ENCODE data around the gene ADCK1. TPM values are rescaled to one million over a fixed set of nuclear protein-coding genes. Genes with fewer than 3 reads are reported as not detected.
A peak's percentile ranks its signal among the peaks of the same experiment; 100 is the strongest.
"Not testable (repeated sequence)": the region's sequence is repeated elsewhere in the genome, so short reads cannot be mapped to it uniquely, and the experiment has no call there.

ADCK1 gene
- total RNA-seq, 4 donors from 2014 or later: 10.7 to 33.0 (median 18.9) TPM

- H3K9me3 ChIP-seq: no peaks in the 10 kb centered on the region
- H3K27me3 ChIP-seq: no peaks in the 10 kb centered on the region
- DNase-seq: peak in 1 of 3 donors; percentile 52
- H3K27ac ChIP-seq: no peak overlapping the region
- TF ChIP-seq POLR2A (IDR thresholded peaks at IDR 0.05) (no peak), CTCF (IDR thresholded peaks at IDR 0.05) (peak in 3 of 6 experiments; percentile 8 to 32 (median 27))
- no peaks in the 10 kb centered on the region for H3K4me1 ChIP-seq
- no peaks in the 10 kb centered on the region for H3K36me3 ChIP-seq
- no peak overlapping the region for H3K4me3 ChIP-seq
Observed at GRCh38 chr14:77804592-77804991, 4.7 kb downstream of the ADCK1 start.

GRCh38 chr14:77805706-77806105, 5.8 kb downstream of the ADCK1 start:
- H3K36me3 ChIP-seq: no peaks in the 10 kb centered on the region
- H3K9me3 ChIP-seq: no peaks in the 10 kb centered on the region
- no peak overlapping the region for H3K27ac ChIP-seq
- no peaks in the 10 kb centered on the region for H3K27me3 ChIP-seq
- H3K4me1 ChIP-seq: no peaks in the 10 kb centered on the region
- H3K4me3 ChIP-seq: no peak overlapping the region
- TF ChIP-seq CTCF (IDR thresholded peaks at IDR 0.05) (no peak), POLR2A (IDR thresholded peaks at IDR 0.05) (no peak)
- DNase-seq: no peak

GRCh38 chr14:77808250-77808649, 8.3 kb downstream of the ADCK1 start:
- TF ChIP-seq CTCF (IDR thresholded peaks at IDR 0.05) (no peak), POLR2A (IDR thresholded peaks at IDR 0.05) (no peak)
- H3K4me3 ChIP-seq: no peak overlapping the region
- no peak overlapping the region for H3K27ac ChIP-seq
- DNase-seq: no peak
- no peaks in the 10 kb centered on the region for H3K9me3 ChIP-seq
- no peaks in the 10 kb centered on the region for H3K4me1 ChIP-seq
- no peaks in the 10 kb centered on the region for H3K27me3 ChIP-seq
- H3K36me3 ChIP-seq: no peaks in the 10 kb centered on the region

GRCh38 chr14:77809011-77809410, 9.1 kb downstream of the ADCK1 start:
- Histone ChIP-seq H3K4me3 (no peak overlapping the region), H3K27ac (no peak overlapping the region), H3K27me3 (no peaks in the 10 kb centered on the region), H3K36me3 (no peaks in the 10 kb centered on the region), H3K9me3 (no peaks in the 10 kb centered on the region), H3K4me1 (no peaks in the 10 kb centered on the region)
- DNase-seq: no peak
- TF ChIP-seq POLR2A (IDR thresholded peaks at IDR 0.05) (no peak), CTCF (IDR thresholded peaks at IDR 0.05) (no peak)

GRCh38 chr14:77812028-77812427, 12.1 kb downstream of the ADCK1 start:
- no peak for DNase-seq
- Histone ChIP-seq H3K4me1 (no peaks in the 10 kb centered on the region), H3K9me3 (no peaks in the 10 kb centered on the region), H3K4me3 (no peak overlapping the region), H3K27ac (no peak overlapping the region), H3K27me3 (no peaks in the 10 kb centered on the region), H3K36me3 (no peaks in the 10 kb centered on the region)
- no peak for TF ChIP-seq CTCF (IDR thresholded peaks at IDR 0.05)
- no peak for TF ChIP-seq POLR2A (IDR thresholded peaks at IDR 0.05)

GRCh38 chr14:77812682-77813081, 12.8 kb downstream of the ADCK1 start:
- H3K27me3 ChIP-seq, H3K36me3 ChIP-seq, H3K4me3 ChIP-seq, H3K27ac ChIP-seq, H3K4me1 ChIP-seq, H3K9me3 ChIP-seq, DNase-seq: not testable (repeated sequence)

Data from Peyer's patch (tissue), 4 donors.